ENCODE data around the gene BMPER. TPM values are rescaled to one million over a fixed set of nuclear protein-coding genes. Genes with fewer than 3 reads are reported as not detected.

The BMPER gene
- total and polyA plus RNA-seq, 2 of the 8 experiments (the other 6 are each of a cell fraction or from before 2014, with no cell fraction given) = 0.33 to 0.69 TPM

DNA sequence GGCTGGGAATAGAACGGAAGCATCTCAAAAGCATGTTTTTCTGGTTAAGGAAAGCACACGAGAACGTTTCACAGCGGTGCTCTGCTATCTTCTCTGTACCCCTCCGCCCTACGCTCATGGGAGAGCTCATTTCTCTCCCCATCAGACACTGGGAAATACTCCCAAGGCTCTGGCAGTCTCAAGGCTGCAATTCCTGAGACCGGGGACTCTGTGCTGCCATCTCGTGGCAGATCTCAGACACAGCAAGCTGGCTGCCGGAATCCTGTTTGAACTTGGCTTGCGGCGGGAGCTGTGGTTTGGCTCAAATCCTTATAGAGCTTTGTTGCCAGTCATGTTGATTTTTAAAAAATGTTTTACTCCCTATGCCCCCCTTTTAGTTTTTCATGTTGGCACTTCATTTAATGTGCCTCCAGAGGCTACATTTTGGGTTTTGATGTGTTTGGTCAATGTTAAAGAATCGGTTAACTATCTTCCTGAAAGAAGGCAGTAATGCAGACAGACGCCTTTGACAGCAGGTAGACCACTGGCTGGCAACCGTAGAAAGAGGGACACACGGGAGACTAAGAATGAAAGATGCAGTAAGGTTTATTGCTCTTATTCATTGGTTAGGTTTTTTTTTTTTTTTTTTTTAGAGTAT lies 27.6 kb downstream of the BMPER start:
- ChIA-PET CTCF (ENCODE audit: partially characterized antibody) (interaction anchor here (0.6 to 5.6 kb wide), 60 partner anchors 9 to 1703 kb away, joined by 3 to 45 read pairs (median 4); no protein-coding TSS in a partner anchor), POLR2A (ENCODE audit: partially characterized antibody) (interaction anchor here (0.6 kb wide), 1 partner anchor 31 kb away, joined by 3 read pairs; no protein-coding TSS in a partner anchor)
- H4K20me1 ChIP-seq (replicated peaks in 1 of 2; ENCODE audit: control insufficient read depth in 1 of 2, insufficient read depth in 2 of 2, low read length in 2 of 2) = no peaks in the 10 kb centered on the region
- no peaks in the 10 kb centered on the region for H3K79me1 ChIP-seq (ENCODE audit: low read depth, low read length)
- H2BK5ac ChIP-seq (ENCODE audit: low read depth, low read length) = no peak overlapping the region
- DNase-seq (ENCODE audit: low read depth in 1 of 2, low spot score in 2 of 2) (peak; percentile 75 to 91), FAIRE-seq (peak; percentile 97)
- no peaks in the 10 kb centered on the region for H3K36me3 ChIP-seq (ENCODE audit: control insufficient read depth in 2 of 4, insufficient read depth in 4 of 4, low read length in 3 of 4)
- 37% methylated on average over 15 of the region's 15 CpGs; no CpG with 5 or more reads in 1 of the 2 experiments for WGBS, 2 experiments (ENCODE audit: extremely low coverage in 1 of 2, insufficient coverage in 1 of 2, insufficient read length in 1 of 2, insufficient replicate concordance in 2 of 2, low coverage in 1 of 2, low lambda C conversion rate in 2 of 2, missing lambda C conversion rate in 1 of 2)
- no peak overlapping the region for H3K9ac ChIP-seq (replicated peaks in 1 of 4; ENCODE audit: extremely low read depth in 1 of 4, low read depth in 3 of 4, low read length in 3 of 4)
- no peak overlapping the region for H3K27ac ChIP-seq (ENCODE audit: low read depth, low read length)
- no peaks in the 10 kb centered on the region for H3K79me2 ChIP-seq (ENCODE audit: control insufficient read depth in 1 of 2, insufficient read depth in 2 of 2, low read length in 2 of 2)
- no peak overlapping the region for H2BK15ac ChIP-seq (ENCODE audit: low read length)
- no peaks in the 10 kb centered on the region; the same call in 1 of the 2 replicates for H3K23me2 ChIP-seq (ENCODE audit: low read depth, low read length)
- no peak overlapping the region for H3K56ac ChIP-seq (replicated peaks; ENCODE audit: insufficient read length, low read depth, low read length)
- no peak overlapping the region for H2AK5ac ChIP-seq (ENCODE audit: low read depth, low read length)
- H3K4me1 ChIP-seq (replicated peaks in 1 of 4; ENCODE audit: control insufficient read depth in 3 of 4, insufficient read depth in 4 of 4, low read length in 3 of 4) = peaks cover 0 to 5% (median 0%) of the 10 kb centered on the region in 4 experiments; a peak in 2 of 7 replicates
- H3K4ac ChIP-seq (replicated peaks; ENCODE audit: insufficient read length, low read depth, low read length) = no peak overlapping the region
- H2BK20ac ChIP-seq (ENCODE audit: low read length) = no peak overlapping the region
- H4K5ac ChIP-seq (ENCODE audit: insufficient read length, low read depth, low read length) = no peak overlapping the region
- H2BK12ac ChIP-seq (ENCODE audit: low read depth, low read length) = no peak overlapping the region
- no peak overlapping the region for H2BK120ac ChIP-seq (replicated peaks; ENCODE audit: low read depth, low read length)
- H3K4me2 ChIP-seq (ENCODE audit: insufficient read depth in 1 of 2, low read depth in 2 of 2, low read length in 2 of 2) = no peak overlapping the region
- H3K4me3 ChIP-seq (ENCODE audit: extremely low read depth in 1 of 4, insufficient read depth in 2 of 4, low read depth in 3 of 4, low read length in 4 of 4) = no peak overlapping the region
- no peaks in the 10 kb centered on the region for H3K27me3 ChIP-seq (replicated peaks in 1 of 4; ENCODE audit: control insufficient read depth in 3 of 4, extremely low read depth in 1 of 4, insufficient read depth in 3 of 4, low read length in 3 of 4)
- no peak overlapping the region for H3K18ac ChIP-seq (ENCODE audit: extremely low read depth, low read length)
- H2AFZ ChIP-seq (ENCODE audit: low read length) = no peak overlapping the region
- no peak overlapping the region for H3K14ac ChIP-seq (ENCODE audit: insufficient read length)
- no peak overlapping the region for H3K23ac ChIP-seq (ENCODE audit: insufficient read length)
- H4K8ac ChIP-seq (ENCODE audit: extremely low read depth, insufficient read depth, low read length) = no peak overlapping the region
- H4K91ac ChIP-seq (replicated peaks; ENCODE audit: insufficient read length, low read length) = no peak overlapping the region
- no peaks in the 10 kb centered on the region for H3K9me3 ChIP-seq (ENCODE audit: insufficient read depth in 2 of 2, low read depth in 1 of 2, low read length in 1 of 2)
- no peak for TF ChIP-seq POU5F1 (IDR thresholded peaks at IDR 0.05; ENCODE audit: low read depth, low read length)
- TF ChIP-seq NANOG (IDR thresholded peaks at IDR 0.05; ENCODE audit: insufficient read depth, low read depth, low read length, poor library complexity, severe bottlenecking) = no peak
- no peak for TF ChIP-seq EGR1 (IDR thresholded peaks at IDR 0.05; ENCODE audit: borderline replicate concordance, low read depth, low read length)
- TF ChIP-seq SIN3A (conservative IDR thresholded peaks at IDR 0.05 in 1 of 2, IDR thresholded peaks at IDR 0.05 in 1 of 2; ENCODE audit: low read depth in 1 of 2, low read length in 2 of 2) = no peak
- peak; percentile 47; the same call in 1 of the 2 replicates for TF ChIP-seq TEAD4 (IDR thresholded peaks at IDR 0.05; ENCODE audit: low read depth, low read length)
- TF ChIP-seq ZNF274 (IDR thresholded peaks at IDR 0.05; ENCODE audit: borderline replicate concordance, extremely low read depth, low read length) = no peak
- no peak; the same call in 1 of the 2 replicates for TF ChIP-seq KDM5A (IDR thresholded peaks at IDR 0.05; ENCODE audit: low read length)
- TF ChIP-seq CHD2 (IDR thresholded peaks at IDR 0.05; ENCODE audit: low read length) = peak; percentile 70
- TF ChIP-seq, protein P1, sequence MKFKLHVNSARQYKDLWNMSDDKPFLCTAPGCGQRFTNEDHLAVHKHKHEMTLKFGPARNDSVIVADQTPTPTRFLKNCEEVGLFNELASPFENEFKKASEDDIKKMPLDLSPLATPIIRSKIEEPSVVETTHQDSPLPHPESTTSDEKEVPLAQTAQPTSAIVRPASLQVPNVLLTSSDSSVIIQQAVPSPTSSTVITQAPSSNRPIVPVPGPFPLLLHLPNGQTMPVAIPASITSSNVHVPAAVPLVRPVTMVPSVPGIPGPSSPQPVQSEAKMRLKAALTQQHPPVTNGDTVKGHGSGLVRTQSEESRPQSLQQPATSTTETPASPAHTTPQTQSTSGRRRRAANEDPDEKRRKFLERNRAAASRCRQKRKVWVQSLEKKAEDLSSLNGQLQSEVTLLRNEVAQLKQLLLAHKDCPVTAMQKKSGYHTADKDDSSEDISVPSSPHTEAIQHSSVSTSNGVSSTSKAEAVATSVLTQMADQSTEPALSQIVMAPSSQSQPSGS (IDR thresholded peaks at IDR 0.05; ENCODE audit: low read length) = no peak
- TF ChIP-seq, protein P2, sequence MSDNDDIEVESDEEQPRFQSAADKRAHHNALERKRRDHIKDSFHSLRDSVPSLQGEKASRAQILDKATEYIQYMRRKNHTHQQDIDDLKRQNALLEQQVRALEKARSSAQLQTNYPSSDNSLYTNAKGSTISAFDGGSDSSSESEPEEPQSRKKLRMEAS (IDR thresholded peaks at IDR 0.05) = peak; percentile 15; the same call in 1 of the 2 replicates
- no peak for TF ChIP-seq CHD1 (IDR thresholded peaks at IDR 0.05; ENCODE audit: low read depth, low read length)

All from H1 (cell line).